Measurements from ENCODE around the gene SNAPC3.

DNA sequence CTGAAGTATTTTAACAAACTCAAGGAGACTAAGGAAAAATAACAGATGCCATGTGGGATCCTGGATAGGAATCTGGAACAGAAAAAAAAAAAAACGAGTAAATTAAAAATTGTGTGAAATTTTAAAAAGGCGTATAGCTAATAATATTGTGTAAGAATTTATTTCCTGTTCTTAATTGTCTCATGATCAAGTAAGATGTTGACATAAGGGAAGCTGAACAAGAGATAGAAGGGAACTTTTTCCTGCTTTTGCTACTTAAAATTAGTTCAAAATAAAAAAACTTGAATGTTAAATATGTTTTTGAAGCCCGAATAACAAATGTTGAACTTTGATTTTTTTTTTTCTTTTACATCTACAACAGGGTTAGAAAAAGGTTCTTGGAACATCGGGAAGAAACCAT, 10.5 kb downstream of the SNAPC3 start:
- no peak for TF ChIP-seq CTCF (IDR thresholded peaks at IDR 0.05)
- no peak for TF ChIP-seq POLR2A (IDR thresholded peaks at IDR 0.05)

Measured in heart left ventricle (tissue), 13 donors.